Measurements from ENCODE around the gene SRGN.
A peak's percentile ranks its signal among the peaks of the same experiment; 100 is the strongest.
"Not testable (repeated sequence)": the region's sequence is repeated elsewhere in the genome, so short reads cannot be mapped to it uniquely, and the experiment has no call there.

Gene SRGN, protein sequence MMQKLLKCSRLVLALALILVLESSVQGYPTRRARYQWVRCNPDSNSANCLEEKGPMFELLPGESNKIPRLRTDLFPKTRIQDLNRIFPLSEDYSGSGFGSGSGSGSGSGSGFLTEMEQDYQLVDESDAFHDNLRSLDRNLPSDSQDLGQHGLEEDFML

GRCh38 chr10:69087590-69088470 is at the start of gene SRGN:
SRGN (plus strand) TSS chr10:69088103; CDS start chr10:69088158, 55 bp downstream.
- Mint-ChIP-seq H3K9me3 (no peaks in the 10 kb centered on the region), H3K27me3 (ENCODE audit: low read depth) (no peaks in the 10 kb centered on the region), H3K36me3 (ENCODE audit: low read depth) (peaks cover 23% of the 10 kb centered on the region), H3K4me1 (ENCODE audit: low read depth) (peaks cover 45% of the 10 kb centered on the region), H3K4me3 (peak within 1 kb of the TSS; percentile 76), H3K27ac (peak within 1 kb of the TSS; percentile 96)

DNA sequence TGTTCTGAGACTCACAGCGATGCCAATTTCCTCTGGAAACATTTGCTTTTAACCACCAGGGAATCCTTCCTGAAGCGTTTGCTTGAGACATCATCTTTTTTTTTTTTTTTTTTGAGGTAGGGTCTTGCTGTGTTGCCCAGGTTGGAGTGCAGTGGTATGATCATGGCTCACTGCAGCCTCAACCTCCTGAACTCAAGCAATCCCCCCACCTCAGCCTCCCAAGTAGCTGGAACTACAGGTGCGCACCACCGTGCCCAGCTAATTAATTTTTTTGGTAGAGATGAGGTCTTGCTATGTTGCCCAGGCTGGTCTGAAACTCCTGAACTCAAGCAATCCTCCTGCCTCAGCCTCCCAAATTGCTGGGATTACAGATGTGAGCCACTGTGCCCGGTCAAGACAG is 47.0 kb upstream of the SRGN start:
- not testable (repeated sequence) for H3K4me3 Mint-ChIP-seq

GRCh38 chr10:69042417-69042816 is 45.5 kb upstream of the SRGN start:
- Mint-ChIP-seq H3K9me3 (no peaks in the 10 kb centered on the region), H3K27ac (no peak overlapping the region), H3K4me1 (ENCODE audit: low read depth) (peaks cover 28% of the 10 kb centered on the region), H3K36me3 (ENCODE audit: low read depth) (peaks cover 3% of the 10 kb centered on the region), H3K27me3 (ENCODE audit: low read depth) (no peaks in the 10 kb centered on the region), H3K4me3 (no peak overlapping the region)

More for the DNA sequence above, 47.0 kb upstream of the SRGN start:
- peaks cover 24% of the 10 kb centered on the region for H3K4me1 Mint-ChIP-seq (ENCODE audit: low read depth)
- not testable (repeated sequence) for H3K9me3 Mint-ChIP-seq; H3K36me3 Mint-ChIP-seq (ENCODE audit: low read depth); H3K27me3 Mint-ChIP-seq (ENCODE audit: low read depth); H3K27ac Mint-ChIP-seq

DNA sequence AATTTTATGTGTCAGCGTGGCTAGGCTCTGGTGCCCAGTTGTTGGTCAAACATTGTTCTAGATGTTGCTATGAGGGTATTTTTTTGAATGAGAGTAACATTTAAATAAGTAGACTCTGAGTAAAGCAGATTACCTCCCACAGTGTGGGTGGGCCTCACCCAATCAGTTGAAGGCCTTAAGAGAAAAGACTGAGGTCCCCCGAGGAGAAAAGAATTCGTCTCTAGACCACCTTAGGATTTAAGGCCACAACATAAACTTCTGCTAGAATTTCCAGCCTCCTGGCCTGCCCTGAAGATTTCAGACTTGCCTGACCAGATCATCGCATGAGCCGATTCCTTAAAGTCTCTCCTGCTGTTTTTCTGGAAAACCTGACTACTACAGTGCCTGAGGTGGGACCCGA is 45.1 kb upstream of the SRGN start:
- peaks cover 28% of the 10 kb centered on the region for H3K4me1 Mint-ChIP-seq (ENCODE audit: low read depth)
- H3K36me3 Mint-ChIP-seq (ENCODE audit: low read depth), result peaks cover 3% of the 10 kb centered on the region
- no peaks in the 10 kb centered on the region for H3K27me3 Mint-ChIP-seq (ENCODE audit: low read depth)
- no peak overlapping the region for H3K4me3 Mint-ChIP-seq
- H3K27ac Mint-ChIP-seq, result no peak overlapping the region
- no peaks in the 10 kb centered on the region for H3K9me3 Mint-ChIP-seq

DNA sequence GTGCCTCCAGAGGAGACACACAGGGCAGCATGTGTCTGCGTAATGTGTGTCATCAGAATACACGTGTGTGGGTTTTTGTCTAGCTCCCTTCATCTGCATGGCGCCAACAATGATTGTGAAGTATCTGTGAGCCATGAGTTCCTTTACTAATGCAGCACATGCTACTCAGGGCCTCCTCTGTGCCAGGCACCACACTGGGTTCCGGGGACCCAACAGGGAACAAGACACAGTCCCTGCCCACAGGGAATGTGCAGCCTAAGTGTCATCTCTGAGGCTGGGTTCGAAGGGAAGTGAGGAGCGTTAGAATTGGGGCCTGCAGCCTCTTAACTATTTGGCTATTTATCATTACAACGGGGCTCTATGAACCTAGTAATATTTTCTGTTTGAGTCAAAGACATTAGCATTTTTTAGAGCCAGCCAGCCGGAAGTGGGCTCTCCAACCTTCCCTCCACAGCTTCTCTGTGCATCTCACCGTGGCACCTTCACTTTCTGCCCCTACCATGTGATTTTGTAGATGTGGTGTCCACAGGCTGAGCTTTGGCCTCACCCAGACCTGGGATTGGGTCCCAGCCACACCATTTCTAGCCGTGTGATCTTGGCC is 43.9 kb upstream of the SRGN start:
- peak overlapping the region; percentile 99 for H3K27ac Mint-ChIP-seq
- no peaks in the 10 kb centered on the region for H3K27me3 Mint-ChIP-seq (ENCODE audit: low read depth)
- no peak overlapping the region for H3K4me3 Mint-ChIP-seq
- no peaks in the 10 kb centered on the region for H3K9me3 Mint-ChIP-seq
- peaks cover 33% of the 10 kb centered on the region for H3K4me1 Mint-ChIP-seq (ENCODE audit: low read depth)
- H3K36me3 Mint-ChIP-seq (ENCODE audit: low read depth), result peaks cover 3% of the 10 kb centered on the region

- Mint-ChIP-seq H3K9me3 (no peaks in the 10 kb centered on the region), H3K4me1 (ENCODE audit: low read depth) (peaks cover 34% of the 10 kb centered on the region), H3K27ac (peak overlapping the region; percentile 99), H3K4me3 (no peak overlapping the region), H3K36me3 (ENCODE audit: low read depth) (peaks cover 3% of the 10 kb centered on the region), H3K27me3 (ENCODE audit: low read depth) (no peaks in the 10 kb centered on the region)
These were observed 43.4 kb upstream of the SRGN start for GRCh38 chr10:69044546-69044945.

GRCh38 chr10:69045441-69046300 is 42.2 kb upstream of the SRGN start:
- no peaks in the 10 kb centered on the region for H3K27me3 Mint-ChIP-seq (ENCODE audit: low read depth)
- H3K4me3 Mint-ChIP-seq, result peak overlapping the region; percentile 75
- no peaks in the 10 kb centered on the region for H3K9me3 Mint-ChIP-seq
- H3K27ac Mint-ChIP-seq, result peak overlapping the region; percentile 99
- peaks cover 35% of the 10 kb centered on the region for H3K4me1 Mint-ChIP-seq (ENCODE audit: low read depth)
- peaks cover 3% of the 10 kb centered on the region for H3K36me3 Mint-ChIP-seq (ENCODE audit: low read depth)

DNA sequence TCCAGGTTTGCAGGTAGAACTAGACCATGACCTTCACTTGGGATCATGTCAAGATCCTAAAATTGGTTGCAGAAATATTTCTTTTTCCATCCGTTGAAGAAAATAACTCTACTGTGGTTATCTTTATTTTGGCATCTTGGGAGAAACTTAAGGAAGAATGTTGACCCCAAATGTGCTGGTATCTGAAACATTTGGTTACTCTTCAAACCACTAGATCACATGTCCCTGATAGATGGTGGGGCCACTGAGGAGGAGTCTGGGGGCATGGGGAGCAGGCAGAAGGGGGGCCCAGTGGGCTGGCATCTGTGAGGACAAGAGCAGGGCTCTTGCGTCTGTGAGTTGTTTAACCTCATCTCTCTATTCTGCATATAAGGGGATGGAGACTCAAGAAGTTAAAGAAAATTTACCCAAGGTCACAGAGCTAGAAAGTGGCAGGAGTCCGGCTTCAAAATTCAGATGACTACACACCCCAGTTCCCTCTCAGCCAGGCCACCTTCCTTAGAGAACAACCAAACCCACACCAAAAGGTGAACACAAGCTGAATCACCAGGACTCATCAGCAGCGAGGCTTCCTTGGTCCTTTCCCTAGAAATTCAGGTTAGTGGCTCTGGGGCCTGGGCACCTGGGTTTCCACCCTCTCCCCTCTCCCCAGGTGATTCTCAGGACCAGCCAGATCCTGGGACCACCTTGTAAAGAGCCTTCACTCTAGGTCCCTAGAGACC is 40.6 kb upstream of the SRGN start:
- Mint-ChIP-seq H3K4me1 (ENCODE audit: low read depth) (peaks cover 43% of the 10 kb centered on the region), H3K27ac (peak overlapping the region; percentile 20)

DNA sequence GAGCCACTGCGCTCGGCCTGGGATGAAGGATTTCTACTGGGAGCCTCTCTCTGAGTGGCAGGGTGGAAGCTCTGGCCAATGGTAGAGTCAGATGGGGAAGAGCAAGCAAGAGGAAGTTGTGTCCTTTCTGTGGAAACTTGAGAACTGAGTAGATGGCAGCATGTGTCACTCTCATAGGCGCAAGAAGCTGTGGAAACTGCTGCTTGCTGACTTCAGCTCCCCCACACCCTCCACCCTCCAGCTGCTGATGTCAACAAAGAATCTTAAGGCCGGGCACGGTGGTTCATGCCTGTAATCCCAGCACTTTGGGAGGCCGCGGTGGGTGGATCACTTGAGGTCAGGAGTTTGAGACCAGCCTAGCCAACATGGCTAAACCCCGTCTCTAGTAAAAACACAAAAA is 39.8 kb upstream of the SRGN start:
- Mint-ChIP-seq H3K27ac (peak overlapping the region; percentile 24), H3K27me3 (ENCODE audit: low read depth) (no peaks in the 10 kb centered on the region), H3K4me1 (ENCODE audit: low read depth) (peaks cover 51% of the 10 kb centered on the region), H3K9me3 (no peaks in the 10 kb centered on the region), H3K4me3 (no peak overlapping the region), H3K36me3 (ENCODE audit: low read depth) (peaks cover 3% of the 10 kb centered on the region)

More for the DNA sequence above, 40.6 kb upstream of the SRGN start:
- Mint-ChIP-seq H3K4me3 (no peak overlapping the region), H3K36me3 (ENCODE audit: low read depth) (peaks cover 3% of the 10 kb centered on the region), H3K27me3 (ENCODE audit: low read depth) (no peaks in the 10 kb centered on the region), H3K9me3 (no peaks in the 10 kb centered on the region)

DNA sequence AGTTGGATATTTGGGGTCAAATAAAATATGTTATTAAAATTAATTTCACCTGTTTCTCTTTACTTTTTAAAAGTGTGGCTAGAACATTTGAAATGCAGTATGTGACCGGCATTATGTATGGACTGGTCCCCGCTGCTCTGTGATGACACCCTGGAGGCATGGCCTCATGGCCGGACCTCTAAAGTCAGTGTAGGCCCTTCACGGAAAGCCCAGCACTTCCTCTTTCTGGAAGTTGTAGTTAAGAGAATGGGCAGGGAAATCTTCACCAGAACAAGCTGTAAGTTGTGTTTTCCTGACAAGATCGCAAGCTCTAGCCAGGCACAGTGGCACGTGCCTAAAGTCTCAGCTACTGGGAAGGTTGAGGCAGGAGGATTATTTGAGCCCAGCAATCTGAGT is 38.3 kb upstream of the SRGN start:
- Mint-ChIP-seq H3K9me3 (no peaks in the 10 kb centered on the region), H3K4me3 (no peak overlapping the region), H3K36me3 (ENCODE audit: low read depth) (peaks cover 3% of the 10 kb centered on the region), H3K27ac (peak overlapping the region; percentile 4), H3K4me1 (ENCODE audit: low read depth) (peaks cover 42% of the 10 kb centered on the region), H3K27me3 (ENCODE audit: low read depth) (no peaks in the 10 kb centered on the region)

- Mint-ChIP-seq H3K27ac (peak overlapping the region; percentile 39), H3K9me3 (no peaks in the 10 kb centered on the region), H3K4me1 (ENCODE audit: low read depth) (peaks cover 37% of the 10 kb centered on the region), H3K27me3 (ENCODE audit: low read depth) (no peaks in the 10 kb centered on the region), H3K36me3 (ENCODE audit: low read depth) (no peaks in the 10 kb centered on the region), H3K4me3 (no peak overlapping the region)
These were observed 36.6 kb upstream of the SRGN start for GRCh38 chr10:69051303-69051702.

DNA sequence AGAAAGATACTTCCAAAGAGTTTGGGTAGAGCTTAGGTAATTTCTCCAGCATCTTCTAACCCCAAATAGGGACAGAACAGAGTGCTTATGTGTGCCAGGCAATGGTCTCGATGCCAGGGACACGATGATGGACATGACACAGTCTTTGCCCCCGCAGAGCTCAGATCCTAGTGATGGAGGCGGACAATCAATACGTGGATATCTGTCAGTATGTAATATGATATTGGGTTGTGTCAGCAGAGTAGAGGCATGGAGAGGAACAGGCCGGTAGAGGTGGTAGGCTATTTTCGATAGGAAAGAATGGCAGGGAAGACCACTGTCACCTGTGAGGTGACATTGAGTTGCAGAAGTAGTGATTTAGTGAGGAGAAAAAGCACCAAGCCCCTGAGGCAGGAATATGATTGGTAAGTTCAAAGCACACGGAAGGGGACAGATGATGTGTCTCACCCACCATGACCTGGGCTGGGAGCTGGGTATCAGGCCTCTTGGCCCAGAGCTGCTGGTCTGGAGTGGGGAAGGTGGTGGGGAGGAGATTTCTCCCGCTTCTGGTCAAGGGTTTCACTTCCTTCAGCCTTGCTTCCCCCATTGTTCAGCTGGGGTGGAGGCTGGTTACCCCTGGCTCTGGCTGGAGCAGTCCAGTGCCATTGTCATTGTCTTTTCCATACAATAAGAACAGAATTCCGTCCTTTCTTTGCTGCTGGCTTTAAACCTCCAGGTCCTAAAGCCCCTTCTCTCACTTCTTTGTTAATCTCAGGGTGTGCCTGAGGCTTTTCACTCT is 36.0 kb upstream of the SRGN start:
- Mint-ChIP-seq H3K9me3 (no peaks in the 10 kb centered on the region), H3K27ac (peak overlapping the region; percentile 39), H3K4me3 (no peak overlapping the region), H3K4me1 (ENCODE audit: low read depth) (peaks cover 38% of the 10 kb centered on the region), H3K36me3 (ENCODE audit: low read depth) (no peaks in the 10 kb centered on the region), H3K27me3 (ENCODE audit: low read depth) (no peaks in the 10 kb centered on the region)

DNA sequence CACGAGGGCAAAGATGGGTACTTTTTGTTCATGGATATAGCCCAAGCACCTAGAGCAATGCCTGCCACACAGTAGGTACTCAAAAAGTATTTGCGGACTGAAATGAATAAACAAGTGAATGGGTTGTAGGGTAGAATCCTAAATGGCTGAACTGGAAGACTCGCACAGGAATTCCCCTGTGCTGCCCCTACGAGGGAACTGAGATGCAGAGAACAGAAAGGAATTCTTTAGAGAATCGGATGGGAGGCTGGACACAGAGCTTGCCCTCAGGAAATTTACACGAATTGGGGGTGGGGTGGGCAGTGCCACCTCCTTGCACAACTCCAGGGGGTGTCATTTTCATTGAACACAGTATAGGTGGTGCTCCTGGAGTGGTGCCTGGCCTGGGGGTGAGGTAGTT is 35.2 kb upstream of the SRGN start:
- Mint-ChIP-seq H3K27me3 (ENCODE audit: low read depth) (no peaks in the 10 kb centered on the region), H3K4me1 (ENCODE audit: low read depth) (peaks cover 44% of the 10 kb centered on the region), H3K9me3 (no peaks in the 10 kb centered on the region), H3K36me3 (ENCODE audit: low read depth) (no peaks in the 10 kb centered on the region), H3K27ac (peak overlapping the region; percentile 12), H3K4me3 (no peak overlapping the region)

All from T-helper 1 cell treated with Interleukin-12 subunit alpha and Interleukin-12 subunit beta and Interleukin-4 antibody, amounts not matched to agents 30 μg/mL and 1 μg/mL, for 36 hours (primary cell).